Measurements from ENCODE around the gene MAP2K4.

MAP2K4 gene

GRCh38 chr17:12128946-12129345 lies 108.3 kb downstream of the MAP2K4 start:
- H2AFZ ChIP-seq (ENCODE audit: low read length) = no peak overlapping the region
- no peak overlapping the region for H3K23ac ChIP-seq (ENCODE audit: low read depth, low read length, poor library complexity)
- DNase-seq (ENCODE audit: low spot score) = no peak
- no peak overlapping the region for H2BK15ac ChIP-seq (ENCODE audit: low read length)
- no peak overlapping the region for H3K14ac ChIP-seq (ENCODE audit: low read length)
- H3K9me3 ChIP-seq (replicated peaks in 1 of 2; ENCODE audit: control insufficient read depth in 2 of 2, insufficient read depth in 1 of 2, low read depth in 1 of 2, low read length in 2 of 2) = peaks cover 4 to 12% of the 10 kb centered on the region in 2 donors
- H2AK5ac ChIP-seq (ENCODE audit: low read depth, low read length) = no peak overlapping the region
- peaks cover 15 to 86% of the 10 kb centered on the region in 2 donors for H3K36me3 ChIP-seq (replicated peaks in 1 of 2; ENCODE audit: control insufficient read depth in 2 of 2, insufficient read depth in 2 of 2, low read length in 2 of 2)
- H3K4me2 ChIP-seq (ENCODE audit: insufficient read depth, low read length, poor library complexity, severe bottlenecking) = no peak overlapping the region
- no peak overlapping the region for H4K8ac ChIP-seq (ENCODE audit: low read depth, low read length)
- H3K18ac ChIP-seq (ENCODE audit: low read length) = no peak overlapping the region
- H3K9ac ChIP-seq (ENCODE audit: low read depth, low read length, poor library complexity) = no peak overlapping the region
- WGBS, 2 donors (ENCODE audit: extremely low coverage in 2 of 2, insufficient read length in 2 of 2, insufficient replicate concordance in 1 of 2) = no CpG with 5 or more reads among the region's 7 CpGs
- no peaks in the 10 kb centered on the region for H3K27me3 ChIP-seq (ENCODE audit: control insufficient read depth in 3 of 3, insufficient read depth in 3 of 3, low read depth in 1 of 3, low read length in 3 of 3)
- H4K91ac ChIP-seq (ENCODE audit: low read depth, low read length, poor library complexity) = no peak overlapping the region
- no peak overlapping the region for H3K27ac ChIP-seq (replicated peaks; ENCODE audit: low read length)
- H2BK120ac ChIP-seq (ENCODE audit: low read depth, low read length) = no peak overlapping the region
- H2BK5ac ChIP-seq (ENCODE audit: low read length) = no peak overlapping the region
- no peak overlapping the region for H2BK12ac ChIP-seq (ENCODE audit: low read length)
- no peaks in the 10 kb centered on the region for H3K79me1 ChIP-seq (ENCODE audit: low read depth, low read length)
- no peaks in the 10 kb centered on the region for H3K4me1 ChIP-seq (ENCODE audit: control insufficient read depth in 2 of 2, insufficient read depth in 1 of 2, low read depth in 1 of 2, low read length in 2 of 2)
- H3K4ac ChIP-seq (ENCODE audit: low read length) = no peak overlapping the region
- H3K4me3 ChIP-seq (ENCODE audit: low read length in 2 of 2) = no peak overlapping the region

DNA sequence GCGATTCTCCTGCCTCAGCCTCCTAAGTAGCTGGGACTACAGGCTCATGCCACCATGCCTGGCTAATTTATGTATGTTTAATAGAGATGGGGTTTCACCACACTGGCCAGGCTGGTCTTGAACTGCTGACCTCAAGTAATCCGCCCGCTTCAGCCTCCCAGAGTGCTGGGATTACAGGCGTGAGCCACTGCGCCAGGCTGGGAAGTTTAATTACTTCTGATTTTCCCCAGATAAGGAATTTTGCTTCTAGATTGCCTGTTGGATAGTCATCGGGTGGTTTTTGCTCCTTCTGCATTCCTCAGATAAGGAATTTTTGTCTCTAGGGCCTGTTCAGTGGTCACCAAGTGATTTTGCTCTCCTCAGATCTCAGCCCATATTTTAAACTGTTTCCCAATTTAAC lies 112.5 kb downstream of the MAP2K4 start:
- no peak for DNase-seq (ENCODE audit: low spot score)
- H2AFZ ChIP-seq (ENCODE audit: low read length) = no peak overlapping the region
- no peak overlapping the region for H3K18ac ChIP-seq (ENCODE audit: low read length)
- H3K9ac ChIP-seq (ENCODE audit: low read depth, low read length, poor library complexity) = no peak overlapping the region
- no peak overlapping the region for H2BK12ac ChIP-seq (ENCODE audit: low read length)
- no peak overlapping the region for H4K8ac ChIP-seq (ENCODE audit: low read depth, low read length)
- no peaks in the 10 kb centered on the region for H3K27me3 ChIP-seq (ENCODE audit: control insufficient read depth in 3 of 3, insufficient read depth in 3 of 3, low read depth in 1 of 3, low read length in 3 of 3)
- H3K4me1 ChIP-seq (ENCODE audit: control insufficient read depth in 2 of 2, insufficient read depth in 1 of 2, low read depth in 1 of 2, low read length in 2 of 2) = no peaks in the 10 kb centered on the region
- no peak overlapping the region for H3K27ac ChIP-seq (replicated peaks; ENCODE audit: low read length)
- no peak overlapping the region for H2BK15ac ChIP-seq (ENCODE audit: low read length)
- no peak overlapping the region for H3K23ac ChIP-seq (ENCODE audit: low read depth, low read length, poor library complexity)
- H3K4me2 ChIP-seq (ENCODE audit: insufficient read depth, low read length, poor library complexity, severe bottlenecking) = no peak overlapping the region
- no peak overlapping the region for H2AK5ac ChIP-seq (ENCODE audit: low read depth, low read length)
- H3K4me3 ChIP-seq (ENCODE audit: low read length in 2 of 2) = no peak overlapping the region
- no peaks in the 10 kb centered on the region for H3K79me1 ChIP-seq (ENCODE audit: low read depth, low read length)
- H2BK120ac ChIP-seq (ENCODE audit: low read depth, low read length) = no peak overlapping the region
- no CpG with 5 or more reads among the region's 6 CpGs for WGBS, 2 donors (ENCODE audit: extremely low coverage in 2 of 2, insufficient read length in 2 of 2, insufficient replicate concordance in 1 of 2)
- H3K14ac ChIP-seq (ENCODE audit: low read length) = no peak overlapping the region
- no peak overlapping the region for H3K4ac ChIP-seq (ENCODE audit: low read length)
- H3K9me3 ChIP-seq (replicated peaks in 1 of 2; ENCODE audit: control insufficient read depth in 2 of 2, insufficient read depth in 1 of 2, low read depth in 1 of 2, low read length in 2 of 2) = peaks cover 4 to 22% of the 10 kb centered on the region in 2 donors
- H3K36me3 ChIP-seq (replicated peaks in 1 of 2; ENCODE audit: control insufficient read depth in 2 of 2, insufficient read depth in 2 of 2, low read length in 2 of 2) = peaks cover 8 to 77% of the 10 kb centered on the region in 2 donors
- H2BK5ac ChIP-seq (ENCODE audit: low read length) = no peak overlapping the region
- no peak overlapping the region for H4K91ac ChIP-seq (ENCODE audit: low read depth, low read length, poor library complexity)

- H3K4me2 ChIP-seq (ENCODE audit: insufficient read depth, low read length, poor library complexity, severe bottlenecking) = no peak overlapping the region
- H3K79me1 ChIP-seq (ENCODE audit: low read depth, low read length) = no peaks in the 10 kb centered on the region
- H2AK5ac ChIP-seq (ENCODE audit: low read depth, low read length) = no peak overlapping the region
- peaks cover 11 to 74% of the 10 kb centered on the region in 2 donors for H3K36me3 ChIP-seq (replicated peaks in 1 of 2; ENCODE audit: control insufficient read depth in 2 of 2, insufficient read depth in 2 of 2, low read length in 2 of 2)
- H3K4me3 ChIP-seq (ENCODE audit: low read length in 2 of 2) = no peak overlapping the region
- H4K91ac ChIP-seq (ENCODE audit: low read depth, low read length, poor library complexity) = no peak overlapping the region
- no peak overlapping the region for H2BK15ac ChIP-seq (ENCODE audit: low read length)
- H2AFZ ChIP-seq (ENCODE audit: low read length) = no peak overlapping the region
- no peaks in the 10 kb centered on the region for H3K4me1 ChIP-seq (ENCODE audit: control insufficient read depth in 2 of 2, insufficient read depth in 1 of 2, low read depth in 1 of 2, low read length in 2 of 2)
- no peak overlapping the region for H3K4ac ChIP-seq (ENCODE audit: low read length)
- H3K9me3 ChIP-seq (replicated peaks in 1 of 2; ENCODE audit: control insufficient read depth in 2 of 2, insufficient read depth in 1 of 2, low read depth in 1 of 2, low read length in 2 of 2) = peaks cover 6 to 22% of the 10 kb centered on the region in 2 donors
- no peak overlapping the region for H3K18ac ChIP-seq (ENCODE audit: low read length)
- no peak overlapping the region for H3K27ac ChIP-seq (replicated peaks; ENCODE audit: low read length)
- DNase-seq (ENCODE audit: low spot score) = no peak
- no peak overlapping the region for H2BK12ac ChIP-seq (ENCODE audit: low read length)
- H2BK5ac ChIP-seq (ENCODE audit: low read length) = no peak overlapping the region
- H3K9ac ChIP-seq (ENCODE audit: low read depth, low read length, poor library complexity) = no peak overlapping the region
- WGBS, 2 donors (ENCODE audit: extremely low coverage in 2 of 2, insufficient read length in 2 of 2, insufficient replicate concordance in 1 of 2) = no CpG with 5 or more reads among the region's 3 CpGs
- no peak overlapping the region for H3K23ac ChIP-seq (ENCODE audit: low read depth, low read length, poor library complexity)
- no peak overlapping the region for H4K8ac ChIP-seq (ENCODE audit: low read depth, low read length)
- H3K27me3 ChIP-seq (ENCODE audit: control insufficient read depth in 3 of 3, insufficient read depth in 3 of 3, low read depth in 1 of 3, low read length in 3 of 3) = no peaks in the 10 kb centered on the region
- no peak overlapping the region for H3K14ac ChIP-seq (ENCODE audit: low read length)
- no peak overlapping the region for H2BK120ac ChIP-seq (ENCODE audit: low read depth, low read length)
Measured at GRCh38 chr17:12134101-12134500, 113.4 kb downstream of the MAP2K4 start.

DNA sequence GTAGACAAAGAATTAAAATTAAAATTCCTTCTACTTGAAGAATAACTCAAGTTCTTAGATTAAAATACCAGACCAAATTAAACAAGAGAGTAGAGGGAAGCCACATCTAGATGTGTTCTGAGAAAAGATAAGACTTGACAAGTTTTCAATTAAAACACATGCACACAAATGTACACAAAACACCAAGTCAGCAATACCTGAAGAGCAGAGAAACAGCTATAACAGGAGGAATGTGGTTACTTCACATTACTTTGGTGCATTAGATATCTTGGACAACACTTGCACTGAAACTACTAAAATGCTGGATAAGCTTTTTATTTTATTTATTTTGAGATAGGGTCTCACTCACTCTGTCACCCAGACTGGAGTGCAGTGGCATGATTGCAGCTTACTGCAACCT lies 113.9 kb downstream of the MAP2K4 start:
- DNase-seq (ENCODE audit: low spot score) = no peak
- Histone ChIP-seq H3K4me1 (ENCODE audit: control insufficient read depth in 2 of 2, insufficient read depth in 1 of 2, low read depth in 1 of 2, low read length in 2 of 2) (no peaks in the 10 kb centered on the region), H3K27me3 (ENCODE audit: control insufficient read depth in 3 of 3, insufficient read depth in 3 of 3, low read depth in 1 of 3, low read length in 3 of 3) (no peaks in the 10 kb centered on the region)

More for the DNA sequence above, 113.9 kb downstream of the MAP2K4 start:
- no peak overlapping the region for H3K4me3 ChIP-seq (ENCODE audit: low read length in 2 of 2)
- no peak overlapping the region for H3K27ac ChIP-seq (replicated peaks; ENCODE audit: low read length)
- no peak overlapping the region for H2BK15ac ChIP-seq (ENCODE audit: low read length)
- H2BK120ac ChIP-seq (ENCODE audit: low read depth, low read length) = no peak overlapping the region
- H4K8ac ChIP-seq (ENCODE audit: low read depth, low read length) = no peak overlapping the region
- no peak overlapping the region for H2AFZ ChIP-seq (ENCODE audit: low read length)
- H3K4ac ChIP-seq (ENCODE audit: low read length) = no peak overlapping the region
- H2BK12ac ChIP-seq (ENCODE audit: low read length) = no peak overlapping the region
- H3K9me3 ChIP-seq (replicated peaks in 1 of 2; ENCODE audit: control insufficient read depth in 2 of 2, insufficient read depth in 1 of 2, low read depth in 1 of 2, low read length in 2 of 2) = peaks cover 6 to 22% of the 10 kb centered on the region in 2 donors
- peaks cover 7 to 74% of the 10 kb centered on the region in 2 donors for H3K36me3 ChIP-seq (replicated peaks in 1 of 2; ENCODE audit: control insufficient read depth in 2 of 2, insufficient read depth in 2 of 2, low read length in 2 of 2)
- H3K9ac ChIP-seq (ENCODE audit: low read depth, low read length, poor library complexity) = no peak overlapping the region
- H2BK5ac ChIP-seq (ENCODE audit: low read length) = no peak overlapping the region
- H3K4me2 ChIP-seq (ENCODE audit: insufficient read depth, low read length, poor library complexity, severe bottlenecking) = no peak overlapping the region
- H3K23ac ChIP-seq (ENCODE audit: low read depth, low read length, poor library complexity) = no peak overlapping the region
- no peak overlapping the region for H3K18ac ChIP-seq (ENCODE audit: low read length)
- H2AK5ac ChIP-seq (ENCODE audit: low read depth, low read length) = no peak overlapping the region
- no peak overlapping the region for H4K91ac ChIP-seq (ENCODE audit: low read depth, low read length, poor library complexity)
- H3K79me1 ChIP-seq (ENCODE audit: low read depth, low read length) = no peaks in the 10 kb centered on the region
- no peak overlapping the region for H3K14ac ChIP-seq (ENCODE audit: low read length)
